Activated T-cell treated with anti-CD3 and anti-CD28 coated beads, Interleukin-2, amount 50 U/mL, for 48 hours (primary cell): ENCODE results near the gene XAGE3.
"Not testable (repeated sequence)": the region's sequence is repeated elsewhere in the genome, so short reads cannot be mapped to it uniquely, and the experiment has no call there.

Experiments
- DNase-seq, 2 experiments: peaks; one replicate each; pipeline ENCODE4 v3.0.0-alpha.2; 2020

Gene XAGE3

GRCh38 chrX:52867610-52868348, at the start of gene XAGE3:
Gene XAGE3 (minus strand): TSS chrX:52868083. CDS start chrX:52867133, 950 bp downstream.
- DNase-seq: no peak

- DNase-seq: not testable (repeated sequence)
These were observed 46.8 kb upstream of the XAGE3 start for GRCh38 chrX:52914704-52915103.

- DNase-seq: not testable (repeated sequence)
These were observed 45.8 kb upstream of the XAGE3 start for GRCh38 chrX:52913681-52914080.

- DNase-seq: not testable (repeated sequence)
These were observed 41.6 kb upstream of the XAGE3 start for GRCh38 chrX:52909313-52909969.

- not testable (repeated sequence) for DNase-seq
These were observed 40.0 kb upstream of the XAGE3 start for GRCh38 chrX:52907900-52908299.

- not testable (repeated sequence) for DNase-seq
These were observed 39.3 kb upstream of the XAGE3 start for GRCh38 chrX:52907137-52907536.

GRCh38 chrX:52906072-52906471, 38.2 kb upstream of the XAGE3 start:
- not testable (repeated sequence) for DNase-seq

GRCh38 chrX:52905531-52905930, 37.6 kb upstream of the XAGE3 start:
- not testable (repeated sequence) for DNase-seq

GRCh38 chrX:52896855-52897709, 29.2 kb upstream of the XAGE3 start, which contains the start of gene FAM156B:
Gene FAM156B (plus strand): TSS chrX:52897330. CDS start chrX:52907226, 9,896 bp downstream.
- not testable (repeated sequence) for DNase-seq

GRCh38 chrX:52896438-52896837, 28.6 kb upstream of the XAGE3 start:
- not testable (repeated sequence) for DNase-seq

- not testable (repeated sequence) for DNase-seq
These were observed 20.2 kb upstream of the XAGE3 start for GRCh38 chrX:52888090-52888489.

- DNase-seq: not testable (repeated sequence)
These were observed 19.6 kb upstream of the XAGE3 start for GRCh38 chrX:52887459-52887858.

GRCh38 chrX:52876386-52876785, 8.5 kb upstream of the XAGE3 start:
- not testable (repeated sequence) for DNase-seq

GRCh38 chrX:52875436-52875835, 7.6 kb upstream of the XAGE3 start:
- DNase-seq: not testable (repeated sequence)

- DNase-seq: no peak
These were observed 6.8 kb upstream of the XAGE3 start for GRCh38 chrX:52874661-52875060.

GRCh38 chrX:52873825-52874224, 5.9 kb upstream of the XAGE3 start:
- DNase-seq: not testable (repeated sequence)

- DNase-seq: no peak
These were observed 2.2 kb upstream of the XAGE3 start for GRCh38 chrX:52870046-52870445.

GRCh38 chrX:52865343-52865998, 2.4 kb downstream of the XAGE3 start:
- DNase-seq: no peak

GRCh38 chrX:52856991-52857525, 10.8 kb downstream of the XAGE3 start:
- not testable (repeated sequence) for DNase-seq

GRCh38 chrX:52852110-52852860, 15.6 kb downstream of the XAGE3 start:
- no peak for DNase-seq

GRCh38 chrX:52843619-52844018, 24.3 kb downstream of the XAGE3 start:
- DNase-seq: not testable (repeated sequence)
